Dedifferentiated amniotic fluid mesenchymal stem cell (primary cell): ENCODE results near the gene ARFRP1.

ENCODE experiments used
- DNase-seq: peaks from one replicate; pipeline ENCODE4 v3.0.0-alpha.2; 2016; ENCODE audit errors: extremely low spot score

ARFRP1 gene, protein sequence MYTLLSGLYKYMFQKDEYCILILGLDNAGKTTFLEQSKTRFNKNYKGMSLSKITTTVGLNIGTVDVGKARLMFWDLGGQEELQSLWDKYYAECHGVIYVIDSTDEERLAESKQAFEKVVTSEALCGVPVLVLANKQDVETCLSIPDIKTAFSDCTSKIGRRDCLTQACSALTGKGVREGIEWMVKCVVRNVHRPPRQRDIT

DNA sequence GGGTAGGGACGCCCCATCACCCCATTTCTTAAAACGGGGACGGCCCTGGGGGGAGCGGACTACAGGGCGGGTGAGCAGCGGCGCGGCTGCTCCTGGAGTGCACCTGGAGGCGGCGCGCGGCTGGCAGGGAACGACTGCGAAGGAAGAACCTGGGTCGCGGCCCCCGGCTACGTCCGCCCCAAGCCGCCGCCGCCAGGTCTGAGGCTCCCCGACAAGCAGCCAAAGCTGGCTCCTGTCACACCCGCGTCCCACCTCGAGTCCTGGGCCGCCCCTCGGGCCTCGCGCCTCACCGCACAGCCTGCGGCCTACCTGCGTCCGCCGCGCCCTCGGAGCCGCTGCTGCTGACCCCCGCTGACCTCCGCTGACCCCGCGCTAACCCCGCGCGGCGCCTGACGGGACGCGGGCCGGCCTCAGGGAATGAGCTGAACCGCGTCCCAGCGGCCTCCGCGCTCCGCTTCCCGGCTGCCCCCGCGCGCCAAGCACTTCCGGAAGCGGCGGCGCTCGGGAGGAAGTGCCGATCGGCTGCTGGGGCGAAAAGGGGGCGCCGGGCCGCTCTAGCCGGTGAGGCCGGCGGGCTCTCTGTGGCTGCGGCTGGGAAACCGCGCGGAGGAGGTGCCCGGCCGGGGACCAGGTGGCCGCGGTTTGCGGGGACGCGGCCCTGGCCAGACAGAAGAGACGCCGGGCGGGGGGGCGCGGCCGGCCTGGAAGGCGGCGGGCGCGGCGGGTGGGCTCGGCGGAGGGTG lies at the start of gene ARFRP1, which contains the start of gene ZGPAT:
ARFRP1 (minus strand) TSS at position 419 of the 743 bp plus-strand sequence. CDS start 885 bp downstream, outside the sequence.
ZGPAT (plus strand) TSS at position 482 of the 743 bp plus-strand sequence. CDS start 542 bp downstream, outside the sequence.
- DNase-seq = peak; percentile 51

DNA sequence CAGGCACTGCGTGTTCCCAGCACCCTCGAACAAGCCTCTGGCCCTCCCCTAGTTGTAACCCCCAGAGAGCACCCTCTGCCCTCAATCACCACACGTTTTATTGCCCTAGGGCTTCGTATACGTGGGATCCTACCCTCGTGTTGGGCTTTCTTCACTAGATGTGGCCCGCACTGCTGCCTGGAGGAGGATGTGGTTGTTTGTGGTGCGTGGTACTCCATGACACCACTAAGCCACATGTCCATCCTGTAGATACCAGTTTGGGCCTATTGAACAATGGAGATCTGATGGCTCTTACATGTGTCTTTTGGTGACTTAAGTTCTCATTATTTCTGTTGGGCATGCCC lies 48.8 kb upstream of the ARFRP1 start:
- no peak for DNase-seq

DNA sequence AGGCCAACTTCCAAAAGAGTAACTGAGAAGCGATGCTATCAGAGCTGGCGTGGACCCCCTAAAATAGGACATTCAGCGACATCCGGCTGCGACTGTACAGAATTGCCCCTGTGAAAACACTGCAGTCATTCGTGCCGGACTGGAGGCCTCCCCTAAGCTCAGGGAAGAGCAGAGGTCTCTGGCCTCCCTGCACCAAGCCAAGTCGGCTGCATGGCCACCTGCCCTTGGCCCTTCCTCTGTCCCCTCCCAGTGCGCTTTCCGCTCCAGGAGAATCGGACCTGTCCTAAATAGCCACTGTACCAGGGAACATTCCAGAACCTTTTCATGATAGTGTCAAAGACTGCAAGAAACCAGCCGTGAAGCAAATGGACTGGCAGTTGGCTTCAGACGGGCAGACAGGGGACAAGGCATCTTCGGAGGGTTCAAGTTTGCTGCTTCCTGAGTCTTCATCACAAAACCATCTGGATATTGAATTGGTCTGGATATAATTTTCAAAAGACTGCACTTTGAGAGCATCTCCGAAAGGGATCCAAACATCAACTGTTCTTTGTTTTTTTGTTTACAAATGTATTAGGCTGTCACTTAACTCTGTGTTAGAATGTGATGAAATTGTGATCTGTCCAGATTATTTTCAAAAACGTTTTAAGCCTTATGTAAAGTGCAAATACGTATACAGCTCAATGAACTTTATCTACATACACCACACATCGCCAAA lies 48.3 kb upstream of the ARFRP1 start:
- DNase-seq = no peak

DNA sequence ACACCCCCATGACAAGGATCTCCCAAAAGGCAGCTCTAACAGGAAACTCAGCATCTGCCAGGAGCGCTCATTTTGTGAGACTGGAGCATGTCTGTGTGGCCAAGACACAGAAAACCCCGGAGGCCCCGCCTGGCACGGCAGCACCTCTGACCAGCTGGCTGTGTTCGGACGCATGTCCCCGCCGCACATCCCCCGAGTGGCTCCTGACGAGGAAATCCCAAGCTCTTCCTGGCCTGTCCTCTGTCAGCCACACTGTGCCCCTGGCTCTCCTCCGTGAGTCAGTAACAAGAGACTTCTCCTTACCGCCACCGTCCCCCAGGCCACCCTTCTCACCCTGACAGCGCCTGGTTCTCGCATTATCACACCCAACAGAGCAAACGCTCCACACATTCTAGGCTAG lies 46.2 kb upstream of the ARFRP1 start:
- DNase-seq = no peak

DNA sequence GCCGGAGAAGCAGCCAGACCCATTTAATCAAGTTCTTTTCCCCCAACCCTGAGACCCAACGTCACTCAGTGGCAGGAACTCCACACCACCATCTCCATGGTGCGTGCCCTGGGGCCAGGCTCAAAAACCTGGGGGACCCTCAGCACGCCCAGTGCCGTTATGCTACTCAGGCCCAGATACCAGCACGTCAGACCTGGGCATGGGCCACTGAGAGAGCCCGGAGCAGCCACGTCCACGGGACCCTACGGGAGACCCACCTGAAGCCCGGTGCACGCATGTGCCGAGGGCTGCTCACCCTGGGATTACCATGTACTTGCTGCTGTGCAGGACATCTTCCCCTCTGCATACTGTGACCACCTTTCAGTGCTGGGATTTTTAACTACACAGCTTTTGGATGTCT lies 45.6 kb upstream of the ARFRP1 start:
- no peak for DNase-seq

DNA sequence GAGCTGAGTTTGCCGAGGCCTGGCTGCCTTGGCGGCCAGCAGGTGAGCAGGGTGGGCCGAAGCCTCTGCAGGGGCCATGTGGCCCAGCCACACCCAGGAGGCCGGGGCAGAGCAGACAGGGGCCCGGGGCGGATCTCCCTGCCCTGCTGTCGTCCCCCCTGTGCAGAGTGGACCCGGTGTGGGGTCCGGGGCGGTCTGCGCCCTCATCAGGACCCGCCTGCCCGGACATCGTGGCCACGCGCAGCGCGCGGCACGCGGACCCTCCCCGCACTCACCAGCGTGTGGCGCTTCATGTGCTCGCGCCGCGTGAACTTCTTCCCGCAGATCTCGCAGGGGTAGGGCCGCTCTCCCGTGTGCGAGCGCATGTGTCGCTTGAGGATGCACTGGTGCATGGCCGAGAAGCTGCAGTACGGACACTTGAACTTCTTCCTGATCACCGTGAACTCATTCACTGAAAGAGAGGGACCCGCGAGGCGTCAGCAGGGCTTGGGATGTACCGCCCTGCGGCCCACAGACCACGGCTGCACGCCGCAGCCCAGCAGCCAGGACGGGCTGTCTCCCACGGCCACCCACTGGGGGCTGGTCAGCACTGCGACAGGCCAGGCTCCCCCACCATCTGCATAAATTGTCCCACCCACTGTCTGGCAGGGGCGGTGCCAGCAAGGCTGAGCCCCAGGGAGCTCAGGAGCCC lies 44.8 kb upstream of the ARFRP1 start:
- DNase-seq = no peak

DNA sequence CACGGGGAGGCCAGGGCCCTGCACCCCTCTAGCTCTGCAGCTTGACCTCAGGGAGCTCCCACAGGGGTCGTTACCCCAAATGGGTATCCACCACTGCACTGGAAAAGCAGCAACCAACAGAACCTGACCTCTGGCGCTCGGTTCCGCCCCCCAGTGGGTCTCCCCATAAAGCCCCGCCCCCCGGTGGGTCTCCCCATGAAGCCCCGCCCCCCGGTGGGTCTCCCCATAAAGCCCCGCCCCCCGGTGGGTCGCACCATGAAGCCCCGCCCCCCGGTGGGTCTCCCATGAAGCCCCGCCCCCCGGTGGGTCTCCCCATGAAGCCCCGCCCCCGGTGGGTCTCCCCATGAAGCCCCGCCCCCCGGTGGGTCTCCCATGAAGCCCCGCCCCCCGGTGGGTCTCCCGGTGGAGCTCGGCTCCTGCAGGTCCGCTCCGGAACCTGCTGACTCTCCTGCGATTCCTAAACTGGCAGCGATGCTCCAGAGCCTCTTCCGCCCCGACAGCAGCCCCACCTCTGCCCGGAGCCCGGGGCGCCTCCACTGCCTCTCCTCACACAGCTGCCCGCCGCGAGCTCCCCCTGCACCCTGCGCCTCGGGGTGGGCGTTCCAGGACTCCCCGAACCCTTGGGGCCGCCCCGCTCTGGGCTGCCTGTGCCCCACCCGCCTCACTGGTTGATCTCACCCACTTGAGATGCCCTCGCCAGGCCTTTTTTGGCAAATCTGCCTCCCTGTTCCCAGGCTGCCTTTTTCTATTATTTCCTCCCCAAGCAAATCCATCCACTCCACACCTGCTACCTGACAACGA lies 43.9 kb upstream of the ARFRP1 start:
- DNase-seq = no peak

DNA sequence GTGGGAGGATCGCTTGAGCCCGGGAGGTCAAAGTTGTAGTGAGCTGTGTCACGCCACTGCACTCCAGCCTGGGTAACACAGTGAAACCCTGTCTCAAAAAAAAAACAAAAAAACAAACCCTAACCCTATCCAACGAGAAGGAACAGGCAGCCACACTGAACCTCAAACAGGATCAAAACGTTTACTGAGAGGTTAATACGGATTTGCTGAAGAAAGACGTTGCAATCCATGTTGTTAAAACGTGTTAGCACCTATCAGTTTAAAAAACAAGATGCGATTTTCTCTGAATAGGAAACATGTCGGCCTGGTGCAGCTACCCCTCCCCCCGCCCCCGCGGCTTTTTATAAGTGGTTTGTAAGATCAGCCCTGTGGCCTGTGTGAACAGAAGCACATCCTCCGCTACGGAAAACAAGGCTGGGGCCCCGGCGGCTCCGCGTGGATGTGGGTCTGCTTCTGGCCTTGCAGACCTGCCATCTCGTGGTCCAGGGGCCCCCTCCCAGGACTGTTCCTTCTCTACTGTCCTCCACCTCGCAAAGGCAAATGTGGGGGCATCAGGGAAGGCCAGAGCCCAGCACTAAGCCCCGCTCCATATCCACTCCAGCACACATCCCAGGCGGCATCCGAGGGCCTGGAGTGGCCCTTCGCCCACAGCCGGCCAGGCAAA lies 43.2 kb upstream of the ARFRP1 start:
- DNase-seq = no peak

DNA sequence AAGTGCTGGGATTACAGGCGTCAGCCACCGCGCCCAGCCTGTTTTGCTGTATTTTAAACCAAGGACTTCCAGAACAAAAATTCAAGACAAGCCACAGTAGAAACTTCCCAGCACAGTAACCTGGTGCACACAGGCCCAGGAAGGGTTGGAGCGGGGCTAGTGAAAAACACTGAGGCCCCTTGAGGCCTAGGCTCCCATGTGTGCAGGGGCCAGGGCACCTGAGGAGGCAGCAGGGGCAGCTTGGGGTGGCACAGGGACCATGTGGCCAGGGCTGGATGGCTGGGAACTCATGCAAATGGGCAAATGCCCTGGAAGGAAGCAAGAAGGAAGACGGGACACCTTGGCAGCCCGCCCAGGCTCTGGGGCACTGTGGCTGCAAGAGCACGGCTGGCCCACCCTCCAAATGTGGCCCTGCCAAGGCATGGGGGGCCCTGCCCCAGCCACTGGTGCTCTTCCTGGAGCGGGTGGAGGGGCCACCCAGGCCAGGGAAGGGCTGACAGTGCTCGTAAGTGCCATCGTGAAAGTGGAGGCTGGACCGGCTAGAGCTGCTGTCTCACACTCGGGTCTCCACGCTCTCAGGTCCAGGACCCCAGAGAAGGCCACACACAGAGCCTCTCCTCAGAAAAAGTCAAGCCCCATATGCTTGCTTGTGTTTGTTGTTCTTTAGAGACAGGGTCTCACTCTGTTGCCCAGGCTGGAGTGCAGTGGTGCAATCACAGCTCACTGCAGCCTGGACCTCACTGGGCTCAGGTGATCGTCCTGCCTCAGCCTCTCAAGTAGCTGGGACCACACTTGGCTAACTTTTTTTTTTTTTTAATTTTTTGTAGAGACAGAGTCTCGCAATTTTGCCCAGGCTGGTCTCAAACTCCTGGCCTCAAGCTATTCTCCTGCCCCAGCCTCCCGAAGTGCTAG lies 42.1 kb upstream of the ARFRP1 start:
- no peak for DNase-seq

DNA sequence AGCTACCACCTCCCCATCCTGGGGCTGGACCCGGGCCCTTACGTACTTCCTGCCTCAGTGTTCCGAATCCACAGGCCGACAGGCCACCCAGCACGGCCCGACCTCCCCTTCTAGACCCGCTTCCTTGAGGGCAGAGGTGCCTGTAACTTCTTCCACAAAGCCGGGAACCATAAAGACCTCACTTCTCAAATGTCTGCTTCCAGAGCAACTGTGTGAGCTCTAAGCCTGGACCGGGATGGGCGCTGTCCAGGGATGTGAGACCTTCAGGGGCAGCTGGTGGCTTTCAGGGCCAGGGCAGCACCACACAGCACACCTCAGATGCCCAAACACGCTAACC lies 41.1 kb upstream of the ARFRP1 start:
- no peak for DNase-seq

DNA sequence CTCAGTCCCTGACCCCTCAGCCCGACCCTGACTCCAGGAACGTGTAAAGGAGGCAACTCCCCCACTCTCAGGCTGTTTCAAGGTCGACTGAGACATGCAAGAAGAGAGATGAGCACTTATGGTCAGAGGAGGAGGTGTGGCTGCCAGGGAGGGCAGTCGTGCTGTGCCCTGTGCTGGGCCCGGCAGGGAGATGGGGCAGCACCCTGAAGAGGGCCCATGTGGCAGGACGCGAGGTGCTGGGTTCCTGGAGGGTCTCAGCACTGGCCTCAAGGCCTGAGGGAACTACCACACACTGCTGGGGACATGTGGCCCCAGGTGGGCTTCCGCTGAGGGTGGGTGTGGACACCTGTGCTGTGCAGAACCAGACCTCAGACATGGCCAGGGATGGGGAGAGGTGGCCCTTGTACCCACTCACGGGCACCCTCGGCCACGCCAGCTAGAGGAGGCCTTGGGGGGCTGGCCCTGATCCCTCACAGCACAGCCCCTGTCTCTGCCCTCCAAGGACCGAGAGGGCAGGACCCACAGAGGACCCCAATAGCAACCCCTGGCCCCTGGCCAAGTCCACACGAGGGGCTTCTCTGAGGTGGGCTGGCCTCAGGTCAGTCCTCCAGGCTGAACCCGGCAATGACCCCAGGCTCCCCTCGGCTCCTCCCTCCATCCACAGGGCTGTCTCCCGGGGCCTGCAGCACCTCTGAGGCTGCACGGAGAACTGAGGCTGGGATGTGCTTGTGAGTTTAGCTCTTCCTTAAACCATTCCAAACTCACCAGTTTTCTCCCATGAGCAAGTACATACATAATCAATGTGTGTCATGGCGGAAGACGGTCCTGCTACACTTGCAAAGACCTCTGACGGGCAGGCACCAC lies 40.5 kb upstream of the ARFRP1 start:
- no peak for DNase-seq

DNA sequence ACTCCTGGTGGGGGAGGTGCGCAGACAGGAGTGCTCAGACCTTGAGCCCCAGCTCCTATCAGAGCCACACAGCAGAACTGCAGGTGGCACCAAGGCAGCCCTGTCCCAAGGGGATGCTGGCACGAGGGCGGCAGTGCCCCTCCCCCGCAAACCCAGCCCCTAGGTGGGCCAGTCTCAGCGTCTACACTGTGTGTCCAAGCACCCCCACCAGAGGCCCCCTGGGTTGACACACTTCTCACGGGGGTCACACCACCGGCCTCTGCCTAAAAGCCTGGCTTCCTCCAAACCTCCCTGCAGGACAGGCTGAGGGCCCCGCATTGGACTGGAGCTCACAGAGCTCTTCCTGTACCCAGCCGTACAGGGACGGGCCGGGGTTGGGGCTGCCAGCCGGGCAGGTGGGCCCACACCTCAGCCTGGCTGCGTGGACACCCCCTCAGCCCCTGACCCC lies 39.9 kb upstream of the ARFRP1 start:
- no peak for DNase-seq

DNA sequence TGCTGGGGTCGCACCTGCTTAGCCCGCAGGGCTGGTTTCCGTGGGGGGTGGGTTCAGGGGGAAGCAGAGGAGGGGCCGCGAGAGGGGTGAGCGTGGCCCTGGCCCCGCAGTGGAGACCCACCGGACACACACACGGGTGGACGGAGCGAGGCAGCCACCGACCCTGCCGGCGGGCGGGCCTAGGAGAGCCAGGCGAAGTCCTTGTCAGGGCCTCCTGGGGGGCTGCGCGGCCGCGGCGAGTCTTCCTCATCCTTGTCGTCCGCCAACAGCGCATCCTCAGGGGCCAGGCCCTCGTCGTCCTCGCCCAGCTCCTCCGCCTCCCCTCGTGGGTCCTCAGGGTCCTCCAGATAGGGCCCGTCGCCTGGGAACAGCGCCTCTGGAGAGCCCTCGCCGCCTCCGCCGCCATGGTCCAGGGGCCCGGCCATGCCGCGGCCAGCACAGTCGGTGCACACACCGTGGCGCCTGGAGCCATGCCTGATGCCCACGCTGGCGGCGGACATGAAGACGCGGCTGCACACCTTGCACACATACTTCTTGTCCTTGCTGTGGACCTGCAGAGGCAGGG lies 39.1 kb upstream of the ARFRP1 start:
- DNase-seq = no peak

DNA sequence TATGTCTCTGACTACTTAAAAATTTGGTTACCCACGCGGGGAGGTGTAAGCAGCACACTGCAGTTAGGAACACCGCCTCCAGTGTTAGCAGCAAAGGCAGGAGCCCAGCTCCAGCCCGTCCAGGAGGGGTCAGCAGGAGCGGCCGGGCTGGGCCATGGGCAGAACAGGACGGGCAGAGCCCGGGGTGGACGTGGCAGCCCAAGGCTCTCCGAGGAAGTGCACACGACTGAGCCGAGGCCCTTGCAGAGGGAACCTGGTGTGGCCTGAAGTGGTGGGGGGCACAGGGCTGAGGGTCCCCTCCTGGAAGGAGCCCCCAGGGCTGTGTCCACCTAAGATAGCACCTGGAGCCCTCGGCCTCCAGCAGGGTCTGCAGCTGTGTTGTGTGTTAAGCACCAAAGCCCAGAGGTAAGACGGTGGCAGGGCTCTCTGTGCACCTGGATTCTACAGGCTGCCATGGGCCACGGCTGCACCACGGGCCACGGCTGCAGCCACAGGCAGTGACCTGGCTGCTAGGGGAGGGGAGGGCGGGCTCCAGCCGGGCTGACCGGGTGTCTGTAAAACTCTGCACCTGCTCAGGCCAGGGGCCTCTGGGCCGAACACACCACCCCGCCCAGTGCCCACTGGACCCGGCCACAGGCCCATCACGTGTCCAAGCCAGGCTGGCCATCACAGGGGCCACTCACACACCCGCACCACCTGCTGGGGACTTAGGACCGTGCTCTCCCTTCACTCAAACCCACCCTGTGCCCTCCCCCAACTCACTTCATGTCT lies 38.4 kb upstream of the ARFRP1 start:
- DNase-seq = no peak

DNA sequence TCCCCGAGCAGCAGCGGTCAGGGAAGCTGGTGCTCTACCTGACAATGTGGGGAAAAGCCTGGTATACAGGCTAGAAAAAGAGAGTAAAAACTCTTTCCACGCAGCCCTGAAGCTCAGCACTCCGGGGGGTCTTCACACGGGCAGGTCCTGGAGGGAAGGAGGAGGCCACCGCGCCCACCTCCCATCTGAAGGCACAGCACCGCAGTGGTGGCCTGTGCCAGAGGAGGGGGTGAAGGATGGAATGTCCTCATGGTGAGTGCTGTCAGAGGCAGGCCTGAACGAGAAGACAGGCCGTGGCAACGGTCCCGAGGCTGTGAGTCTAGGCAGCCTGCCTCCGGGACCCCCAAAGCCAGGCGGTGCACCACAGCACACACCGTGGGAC lies 37.6 kb upstream of the ARFRP1 start:
- DNase-seq = no peak

DNA sequence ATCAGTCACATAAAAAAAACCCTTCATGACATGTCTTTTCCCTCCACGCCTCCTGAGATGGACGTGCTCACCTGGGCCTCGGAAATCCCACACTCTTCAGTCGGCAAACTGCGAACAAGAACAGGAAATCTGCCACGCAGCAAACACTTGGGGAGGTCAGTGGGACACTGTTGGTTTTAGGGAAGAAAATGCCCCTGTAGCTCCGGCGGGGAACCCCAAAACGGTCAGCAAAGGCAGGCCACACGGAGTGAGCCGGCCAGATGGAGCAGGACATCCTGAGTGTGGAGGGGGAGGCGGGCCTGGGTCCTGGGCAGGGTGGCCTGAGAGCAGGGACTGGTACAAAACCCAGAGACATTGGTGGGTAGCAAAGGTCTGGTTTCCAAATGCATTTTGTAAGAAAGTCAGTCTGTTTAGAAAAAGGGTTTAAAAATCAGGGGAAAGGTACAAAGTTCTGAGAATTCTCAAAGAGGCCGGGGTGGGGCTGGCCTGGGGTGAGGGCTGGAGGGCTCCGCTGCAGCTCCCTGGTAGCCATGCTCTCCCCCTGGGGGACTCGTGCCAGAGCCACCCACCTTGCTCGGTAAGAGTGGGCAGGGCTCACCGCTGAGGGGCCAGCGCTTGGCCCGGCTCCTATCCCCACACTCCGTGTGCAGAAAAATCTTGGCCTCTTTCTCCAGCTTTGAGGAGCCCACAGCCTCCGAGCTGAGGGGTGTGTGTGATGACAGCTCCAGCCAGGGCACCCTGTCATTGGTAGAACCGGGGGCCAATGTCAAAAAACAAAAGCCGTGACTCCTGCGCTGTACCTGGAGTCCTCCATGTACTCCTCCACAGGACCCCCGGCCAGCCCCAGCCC lies 37.0 kb upstream of the ARFRP1 start:
- DNase-seq = no peak

DNA sequence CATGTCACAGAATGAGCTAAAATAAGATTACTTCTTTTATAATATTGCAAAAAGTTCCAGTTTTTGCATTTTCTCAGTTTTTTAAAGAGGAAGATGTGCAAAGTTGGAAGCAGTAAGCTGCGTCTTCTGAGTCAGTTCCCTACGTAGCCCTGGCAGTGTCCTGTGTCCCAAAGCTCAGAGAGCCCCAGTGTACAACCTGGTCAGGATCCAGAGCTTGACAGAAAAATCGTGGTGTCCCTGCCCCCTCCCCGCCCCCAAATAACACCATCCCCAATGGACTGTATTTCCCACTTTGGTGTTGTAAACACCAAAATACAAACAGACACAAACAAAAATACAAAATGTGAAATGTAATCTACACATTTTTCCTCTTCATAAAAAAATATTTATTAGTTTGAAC lies 36.4 kb upstream of the ARFRP1 start:
- DNase-seq = no peak
